SH-SY5Y (cell line): ENCODE measurements around the gene RBM6.

Experiments
- GATA2 ChIP-seq: IDR thresholded peaks from 2 replicates; pipeline ENCODE4 v1.6.1; 2011; ENCODE audit warnings: mild to moderate bottlenecking, low read depth, low read length
- GATA3 ChIP-seq: IDR thresholded peaks from 2 replicates; pipeline ENCODE4 v1.6.1; 2011; ENCODE audit warnings: low read depth, mild to moderate bottlenecking, low read length, moderate library complexity

Gene RBM6

GRCh38 chr3:49940667-49941249 is 808 bp downstream of the RBM6 start:
- no peak for TF ChIP-seq GATA3
- TF ChIP-seq GATA2 = no peak

DNA sequence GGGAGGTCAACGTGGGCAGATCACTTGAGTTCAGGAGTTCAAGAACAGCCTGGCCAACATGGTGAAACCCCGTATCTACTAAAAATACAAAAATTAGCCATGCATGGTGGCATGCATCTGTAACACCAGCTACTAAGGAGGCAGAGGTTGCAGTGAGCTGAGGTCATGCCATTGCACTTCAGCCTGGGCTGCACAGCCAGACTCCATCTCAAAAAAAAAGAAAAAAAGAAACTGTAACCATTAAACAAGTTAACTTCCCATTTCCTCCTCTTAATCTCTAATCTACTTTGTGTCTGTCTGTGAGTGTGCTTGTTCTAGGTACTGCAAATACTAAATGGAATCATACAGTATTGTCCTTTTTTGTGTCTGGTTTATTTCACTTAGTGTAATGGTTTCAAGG is 2.7 kb downstream of the RBM6 start:
- TF ChIP-seq GATA2 = no peak
- no peak for TF ChIP-seq GATA3

DNA sequence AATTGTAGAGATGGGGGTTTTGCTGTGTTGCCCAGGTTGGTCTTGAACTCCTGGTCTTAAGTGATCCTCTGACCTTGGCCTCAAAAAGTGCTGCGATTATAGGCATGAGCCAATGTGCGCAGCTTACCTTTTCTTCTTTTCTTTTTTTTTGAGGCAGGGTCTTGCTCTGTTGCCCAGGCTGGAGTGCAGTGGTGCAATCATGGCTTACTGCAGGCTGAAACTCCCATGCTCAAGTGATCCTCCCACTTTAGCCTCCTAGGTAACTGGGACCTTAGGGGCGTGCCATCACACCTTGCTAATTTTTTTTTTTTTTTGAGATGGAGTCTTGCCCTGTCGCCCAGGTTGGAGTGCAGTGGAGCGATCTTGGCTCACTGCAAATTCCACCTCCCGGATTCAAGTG is 13.0 kb downstream of the RBM6 start:
- TF ChIP-seq GATA2 (no peak), GATA3 (no peak)

GRCh38 chr3:49955636-49956035 is 15.7 kb downstream of the RBM6 start:
- TF ChIP-seq GATA3 = no peak
- TF ChIP-seq GATA2 = no peak

GRCh38 chr3:49966233-49966942 is 26.4 kb downstream of the RBM6 start:
- TF ChIP-seq GATA3 (no peak), GATA2 (no peak)

DNA sequence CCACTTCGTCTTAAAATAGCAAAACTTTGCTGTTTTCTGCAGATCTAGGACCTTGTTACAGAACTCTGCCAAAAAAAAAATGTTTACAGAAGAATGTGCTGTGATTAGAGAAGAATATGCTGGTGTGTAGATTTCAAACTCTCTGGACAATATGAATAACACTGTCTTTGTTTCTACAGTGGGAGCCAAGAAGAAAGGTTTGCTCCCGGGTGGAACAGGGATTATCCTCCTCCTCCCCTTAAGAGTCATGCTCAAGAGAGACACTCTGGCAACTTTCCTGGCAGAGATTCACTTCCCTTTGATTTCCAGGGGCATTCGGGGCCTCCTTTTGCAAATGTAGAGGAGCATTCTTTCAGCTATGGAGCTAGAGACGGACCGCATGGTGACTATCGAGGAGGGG is 27.3 kb downstream of the RBM6 start:
- no peak for TF ChIP-seq GATA3
- TF ChIP-seq GATA2 = no peak

- TF ChIP-seq GATA3 (no peak), GATA2 (no peak)
Observed at GRCh38 chr3:49968346-49968745, 28.4 kb downstream of the RBM6 start.

- TF ChIP-seq GATA3 (no peak), GATA2 (no peak)
Observed at GRCh38 chr3:49972656-49973055, 32.7 kb downstream of the RBM6 start.

GRCh38 chr3:49976942-49977341 is 37.0 kb downstream of the RBM6 start:
- TF ChIP-seq GATA3 = no peak
- TF ChIP-seq GATA2 = no peak

- TF ChIP-seq GATA3 = no peak
- no peak for TF ChIP-seq GATA2
Observed at GRCh38 chr3:49984394-49984793, 44.4 kb downstream of the RBM6 start.

- TF ChIP-seq GATA2 = no peak
- no peak for TF ChIP-seq GATA3
Observed at GRCh38 chr3:49992326-49992725, 52.4 kb downstream of the RBM6 start.

DNA sequence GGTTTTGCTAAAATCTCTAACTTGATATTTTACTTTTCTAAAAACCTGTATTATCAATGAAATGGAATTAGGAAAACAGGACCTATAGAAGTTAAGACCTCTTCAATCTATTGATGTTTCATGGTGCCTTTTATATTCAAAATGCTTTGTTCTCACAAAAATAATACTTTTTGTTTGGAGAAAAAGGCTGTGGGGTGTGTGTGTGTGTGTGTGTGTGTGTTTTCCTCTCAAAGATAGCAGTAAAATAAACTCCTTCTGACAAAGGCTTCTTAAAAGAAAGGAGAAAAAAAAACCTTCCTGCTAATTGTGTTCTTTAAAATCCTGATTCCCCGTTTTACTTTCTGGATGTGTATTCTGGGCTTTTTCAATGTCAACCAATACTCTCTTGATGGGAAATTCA is 54.5 kb downstream of the RBM6 start:
- TF ChIP-seq GATA3 = no peak
- TF ChIP-seq GATA2 = no peak

DNA sequence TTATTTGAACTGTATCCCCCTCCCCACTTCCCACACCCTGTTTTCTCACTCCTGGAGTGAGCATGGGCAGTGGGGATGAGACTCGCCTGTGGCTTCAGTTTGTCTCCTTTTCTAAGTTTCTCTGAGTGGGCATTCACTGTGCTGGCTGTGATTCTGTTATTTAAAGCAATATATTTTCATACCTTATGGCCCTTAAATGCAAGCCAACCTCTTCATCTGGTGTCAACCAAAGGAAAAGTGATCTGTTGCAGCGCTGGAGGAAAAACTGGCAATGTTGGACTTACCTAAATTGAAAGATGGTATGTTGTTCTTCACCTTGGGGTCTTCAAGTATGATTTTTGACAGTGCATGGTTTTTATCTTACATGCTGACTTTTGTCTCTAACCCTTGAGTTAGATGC is 56.1 kb downstream of the RBM6 start:
- TF ChIP-seq GATA2 (no peak), GATA3 (no peak)

DNA sequence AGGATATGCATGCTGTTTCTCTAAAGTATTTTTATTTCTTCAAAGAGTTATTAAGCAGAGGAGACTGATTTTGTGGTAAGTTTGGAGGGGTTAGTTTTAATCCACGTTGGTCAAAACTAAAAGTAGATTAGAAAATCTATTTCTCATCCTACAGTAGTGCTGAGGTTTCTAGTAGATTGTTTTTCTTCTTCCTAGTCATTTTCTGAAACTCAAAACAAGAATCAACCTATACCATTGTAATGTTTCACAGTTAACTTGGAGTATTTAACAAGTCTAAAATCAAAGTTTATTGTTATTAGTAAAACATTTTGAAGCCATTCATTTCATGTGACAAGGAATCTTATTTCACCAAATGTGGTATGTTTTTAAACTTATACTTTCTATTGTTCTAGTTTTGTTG is 57.9 kb downstream of the RBM6 start:
- TF ChIP-seq GATA3 (no peak), GATA2 (no peak)

- TF ChIP-seq GATA3 (no peak), GATA2 (no peak)
Observed at GRCh38 chr3:49998326-49998725, 58.4 kb downstream of the RBM6 start.

DNA sequence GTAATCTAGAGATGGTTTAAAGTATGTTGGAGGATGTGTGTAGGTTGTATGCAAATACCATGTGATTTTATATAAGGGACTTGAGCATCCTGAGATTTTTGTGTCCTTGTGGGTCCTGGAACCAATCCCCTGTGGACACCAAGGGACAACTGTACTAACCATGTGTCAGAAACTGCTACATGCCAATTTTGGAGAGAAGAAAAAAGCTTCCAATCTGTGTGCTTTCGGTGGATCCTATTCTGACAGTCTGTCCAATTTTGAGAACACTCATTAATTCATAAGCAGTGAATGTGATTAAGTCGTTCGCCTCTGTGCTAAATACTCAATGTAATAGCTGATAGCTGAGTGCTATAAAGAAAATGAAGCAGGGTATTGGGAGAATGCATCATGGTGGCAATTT is 61.6 kb downstream of the RBM6 start:
- no peak for TF ChIP-seq GATA3
- no peak for TF ChIP-seq GATA2

DNA sequence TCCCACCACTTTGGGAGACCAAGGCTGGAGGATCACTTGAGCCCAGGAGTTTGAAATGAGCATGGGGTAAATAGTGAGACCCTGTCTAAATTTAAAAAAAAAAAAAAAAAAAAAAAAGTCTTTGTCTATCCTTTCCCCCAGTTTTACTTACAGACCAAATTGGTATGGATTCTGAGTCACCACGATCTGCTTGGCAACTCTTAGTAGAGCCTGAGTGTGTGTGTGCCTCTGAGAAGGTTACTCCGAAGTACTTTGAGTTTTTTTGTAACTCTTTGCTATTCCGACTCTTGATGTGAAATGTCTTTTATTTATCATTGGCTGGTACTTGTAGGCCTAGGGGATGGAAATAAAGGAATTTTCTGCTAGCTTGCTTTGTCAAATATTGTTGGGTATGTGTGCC is 63.3 kb downstream of the RBM6 start:
- TF ChIP-seq GATA3 (no peak), GATA2 (no peak)
